Body of pancreas (tissue), 4 donors: Measurements from ENCODE around the gene UBXN1. TPM values are rescaled to one million over a fixed set of nuclear protein-coding genes. Genes with fewer than 3 reads are reported as not detected.
"Not testable (repeated sequence)": the region's sequence is repeated elsewhere in the genome, so short reads cannot be mapped to it uniquely, and the experiment has no call there.

Source experiments
- ATAC-seq: fragments of 150-250 bp; one replicate; pipeline ENCODE4 v1.9.1; 2016
- DNase-seq, 4 donors: peaks; one replicate each; pipeline ENCODE4 v3.0.0-alpha.2; 2019
- H3K27ac ChIP-seq, 4 donors: fragments of 200-600 bp; sonication (generic); 1 replicate in 3 of 4; 2 replicates in 1 of 4; pipeline versions ENCODE4 v1.5.1 to v1.6.1; 2016 to 2019; ENCODE audit warnings: mild to moderate bottlenecking in 1 of 4, mixed read lengths in 1 of 4, moderate library complexity in 1 of 4
- H3K27me3 ChIP-seq, 2 donors: fragments of 200-600 bp; sonication (generic); one replicate each; pipeline ENCODE4 v1.6.0; 2016; ENCODE audit warnings: mild to moderate bottlenecking in 1 of 2
- H3K36me3 ChIP-seq, 2 donors: fragments of 200-600 bp; sonication (generic); replicated peaks in 1 of 2; 2 replicates each; pipeline ENCODE4 v1.5.1; 2016; ENCODE audit warnings: low read depth in 2 of 2; ENCODE audit not compliant: insufficient read depth in 1 of 2
- H3K4me1 ChIP-seq: fragments of 200-600 bp; sonication (generic); one replicate; pipeline ENCODE4 v1.6.0; 2016
- H3K4me3 ChIP-seq, 2 donors: fragments of 200-600 bp; sonication (generic); 1 replicate in 1 of 2; 2 replicates in 1 of 2; pipeline ENCODE4 v1.5.1; 2016 to 2019
- H3K9me3 ChIP-seq, 3 donors: fragments of 200-600 bp; sonication (generic); 1 replicate in 2 of 3; 2 replicates in 1 of 3; pipeline ENCODE4 v1.5.1; 2016
- POLR2A ChIP-seq, 3 donors: fragments of 450-650 bp; IDR thresholded peaks; one replicate each; pipeline ENCODE4 v1.6.1; 2016; ENCODE audit warnings: antibody characterized with exemption in 3 of 3, mild to moderate bottlenecking in 2 of 3
- WGBS, 2 donors: methylation state at CpG; one replicate each; pipeline ENCODE4 v1.1.5; 2017; 5-methylcytosine and 5-hydroxymethylcytosine counted together
- intact Hi-C: fragments of 100-400 bp; cut with DNase I; formaldehyde crosslinking; loops from one replicate; pipeline ENCODE4 v1.15.1; 2023
- total RNA-seq, 2 donors: library from RNA; depleted of rRNA; stranded (reverse); fragments of >200 nt; gene quantifications; one replicate each; pipeline ENCODE4 v1.1.0, GENCODE V29; 2016
- TF ChIP-seq, protein P1 (sequence below), 7 experiments: fragments of 450-650 bp in 4 of 7; fragments of 200-600 bp in 3 of 7; sonication (generic) in 3 of 7; IDR thresholded peaks; one replicate each; pipeline ENCODE4 v1.5.1; 2016 to 2019; ENCODE audit warnings: antibody characterized with exemption in 7 of 7

The UBXN1 gene
- total RNA-seq, 2 donors from 2014 or later: 129 to 204 TPM

DNA sequence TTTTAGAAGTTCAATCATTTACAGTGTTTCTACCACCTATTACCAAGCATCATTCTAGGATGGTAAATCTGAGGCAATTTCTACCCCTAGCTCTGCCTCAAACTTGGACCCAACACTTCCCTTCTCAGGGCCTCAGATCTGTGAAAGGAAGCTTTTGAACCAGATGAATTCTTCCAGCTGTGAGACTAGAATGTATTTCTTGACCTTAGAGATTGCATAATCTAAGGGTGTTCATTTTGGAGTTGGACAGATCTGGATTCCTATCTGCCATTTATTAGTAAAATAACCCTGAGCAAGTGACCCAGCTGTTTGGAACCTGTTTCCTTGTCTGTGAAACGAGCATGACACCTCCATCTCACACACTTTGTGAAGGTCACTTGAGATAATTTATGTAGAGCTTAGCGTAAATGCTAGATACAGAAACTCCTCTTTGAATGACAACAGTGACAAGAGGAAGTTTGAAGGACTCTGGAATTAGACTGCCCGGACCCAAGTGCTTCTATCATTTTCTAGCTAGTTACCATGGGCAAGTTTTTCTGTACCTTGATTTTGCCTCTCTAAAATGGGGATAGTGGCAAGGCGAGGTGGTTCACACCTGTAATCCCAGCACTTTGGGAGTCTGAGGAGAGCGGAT is 22.0 kb downstream of the UBXN1 start:
- H3K9me3 ChIP-seq: no peaks in the 10 kb centered on the region
- no peaks in the 10 kb centered on the region for H3K36me3 ChIP-seq
- WGBS, 2 donors: 47 to 67% methylated on average over 5 of the region's 5 CpGs
- H3K27ac ChIP-seq: no peak overlapping the region
- no peak for DNase-seq
- H3K4me3 ChIP-seq: no peak overlapping the region
- TF ChIP-seq, protein P1, sequence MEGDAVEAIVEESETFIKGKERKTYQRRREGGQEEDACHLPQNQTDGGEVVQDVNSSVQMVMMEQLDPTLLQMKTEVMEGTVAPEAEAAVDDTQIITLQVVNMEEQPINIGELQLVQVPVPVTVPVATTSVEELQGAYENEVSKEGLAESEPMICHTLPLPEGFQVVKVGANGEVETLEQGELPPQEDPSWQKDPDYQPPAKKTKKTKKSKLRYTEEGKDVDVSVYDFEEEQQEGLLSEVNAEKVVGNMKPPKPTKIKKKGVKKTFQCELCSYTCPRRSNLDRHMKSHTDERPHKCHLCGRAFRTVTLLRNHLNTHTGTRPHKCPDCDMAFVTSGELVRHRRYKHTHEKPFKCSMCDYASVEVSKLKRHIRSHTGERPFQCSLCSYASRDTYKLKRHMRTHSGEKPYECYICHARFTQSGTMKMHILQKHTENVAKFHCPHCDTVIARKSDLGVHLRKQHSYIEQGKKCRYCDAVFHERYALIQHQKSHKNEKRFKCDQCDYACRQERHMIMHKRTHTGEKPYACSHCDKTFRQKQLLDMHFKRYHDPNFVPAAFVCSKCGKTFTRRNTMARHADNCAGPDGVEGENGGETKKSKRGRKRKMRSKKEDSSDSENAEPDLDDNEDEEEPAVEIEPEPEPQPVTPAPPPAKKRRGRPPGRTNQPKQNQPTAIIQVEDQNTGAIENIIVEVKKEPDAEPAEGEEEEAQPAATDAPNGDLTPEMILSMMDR (IDR thresholded peaks at IDR 0.05): no peak
- TF ChIP-seq POLR2A (IDR thresholded peaks at IDR 0.05): no peak
- intact Hi-C loops: no loop called here
- H3K4me1 ChIP-seq: peaks cover 7% of the 10 kb centered on the region
- H3K27me3 ChIP-seq: no peaks in the 10 kb centered on the region
- no peak for ATAC-seq

DNA sequence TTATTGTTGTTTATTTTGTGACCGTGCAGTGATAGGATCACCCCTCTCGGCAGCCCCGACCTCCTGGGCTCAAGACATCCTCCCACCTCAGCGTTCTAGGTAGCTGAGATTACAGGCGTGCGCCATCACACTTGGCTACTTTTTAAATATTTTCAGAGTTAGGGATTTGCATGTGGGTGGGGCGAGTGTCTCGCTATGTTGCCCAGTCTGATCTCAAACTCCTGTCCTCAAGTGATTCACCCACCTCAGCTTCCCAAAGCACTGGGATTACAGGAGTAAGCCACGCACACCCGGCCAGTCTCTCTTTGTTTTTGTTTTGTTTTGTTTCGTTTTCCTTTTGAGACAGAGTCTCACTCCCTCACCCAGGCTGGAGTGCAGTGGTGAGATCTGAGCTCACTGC is 24.6 kb downstream of the UBXN1 start:
- DNase-seq (no peak), ATAC-seq (no peak)
- no peaks in the 10 kb centered on the region for H3K27me3 ChIP-seq
- peaks cover 14% of the 10 kb centered on the region for H3K4me1 ChIP-seq
- WGBS, 2 donors: 84 to 85% methylated on average over 11 of the region's 11 CpGs
- TF ChIP-seq POLR2A (IDR thresholded peaks at IDR 0.05): no peak
- H3K27ac ChIP-seq: no peak overlapping the region
- H3K9me3 ChIP-seq: no peaks in the 10 kb centered on the region
- no peak overlapping the region for H3K4me3 ChIP-seq
- peaks cover 0 to under 1% of the 10 kb centered on the region in 2 donors for H3K36me3 ChIP-seq
- intact Hi-C loops: no loop called here

DNA sequence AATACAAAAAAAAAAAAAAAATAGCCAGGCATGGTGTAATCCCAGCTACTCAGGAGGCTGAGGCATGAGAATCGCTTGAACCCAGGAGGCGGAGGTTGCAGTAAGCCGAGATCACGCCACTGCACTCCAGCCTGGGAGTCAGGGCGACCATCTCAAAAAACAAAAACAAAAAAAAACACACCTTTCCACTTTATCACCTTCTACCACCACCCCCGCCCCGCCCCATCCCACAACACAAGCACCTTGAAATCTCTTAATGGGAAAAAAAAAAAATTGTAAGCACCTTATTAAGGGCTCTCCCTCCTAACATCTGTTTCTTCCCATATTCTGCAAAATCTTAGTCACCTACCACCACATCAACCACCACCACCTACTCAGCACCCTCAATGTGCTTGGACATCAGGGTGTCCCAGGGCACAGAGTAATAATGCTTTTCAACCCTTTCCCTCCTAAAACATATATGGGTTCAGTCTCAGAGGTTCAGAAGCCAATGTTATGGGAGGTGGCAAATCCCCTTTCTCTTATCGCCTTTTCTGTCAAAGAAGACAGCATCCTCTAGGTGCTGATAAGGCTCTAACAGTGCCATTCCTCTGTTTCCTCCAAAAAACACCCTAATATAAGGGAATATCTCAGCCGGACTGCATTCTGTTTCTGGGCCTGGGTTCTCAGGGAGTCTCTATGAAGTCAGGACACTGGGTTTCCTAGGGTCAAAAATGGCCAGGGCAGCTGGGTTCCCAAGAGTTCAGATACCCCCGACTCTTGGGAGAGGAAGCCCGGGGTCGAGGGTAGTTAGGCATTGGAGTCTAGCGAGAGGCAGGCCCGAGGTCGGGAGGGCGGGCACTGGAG is 26.5 kb downstream of the UBXN1 start:
- 26 to 40% methylated on average over 13 to 16 of the region's 16 CpGs for WGBS, 2 donors

DNA sequence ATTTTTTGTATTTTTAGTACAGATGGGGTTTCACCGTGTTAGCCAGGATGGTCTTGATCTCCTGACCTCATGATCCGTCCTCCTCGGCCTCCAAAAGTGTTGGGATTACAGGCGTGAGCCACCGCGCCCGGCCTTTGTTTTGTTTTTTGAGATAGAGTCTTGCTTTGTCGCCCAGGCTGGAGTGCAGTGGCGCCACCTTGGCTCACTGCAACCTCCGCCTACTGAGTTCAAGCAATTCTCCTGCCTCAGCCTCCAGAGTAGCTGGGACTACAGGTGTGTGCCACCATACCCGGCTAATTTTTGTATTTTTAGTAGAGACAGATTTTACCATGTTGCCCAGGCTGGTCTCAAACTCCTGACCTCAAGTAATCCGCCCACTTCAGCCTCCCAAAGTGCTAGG is 28.6 kb downstream of the UBXN1 start:
- H3K4me3 ChIP-seq, ATAC-seq, H3K27ac ChIP-seq, intact Hi-C loops, H3K9me3 ChIP-seq, DNase-seq, H3K27me3 ChIP-seq, H3K36me3 ChIP-seq: not testable (repeated sequence)
- H3K4me1 ChIP-seq: peaks cover 38% of the 10 kb centered on the region
- 89 to 90% methylated on average over 12 of the region's 12 CpGs for WGBS, 2 donors

More for the DNA sequence above, 26.5 kb downstream of the UBXN1 start:
- H3K9me3 ChIP-seq: no peaks in the 10 kb centered on the region
- DNase-seq: no peak
- no peak for ATAC-seq
- H3K4me3 ChIP-seq: peak overlapping the region; percentile 70 to 73
- TF ChIP-seq POLR2A (IDR thresholded peaks at IDR 0.05): no peak
- TF ChIP-seq, protein P1 (IDR thresholded peaks at IDR 0.05): no peak
- peaks cover 0 to 7% of the 10 kb centered on the region in 2 donors for H3K36me3 ChIP-seq
- H3K27ac ChIP-seq: peak overlapping the region; percentile 71 to 93 (median 86)
- H3K27me3 ChIP-seq: no peaks in the 10 kb centered on the region
- intact Hi-C loops: no loop called here
- peaks cover 25% of the 10 kb centered on the region for H3K4me1 ChIP-seq

DNA sequence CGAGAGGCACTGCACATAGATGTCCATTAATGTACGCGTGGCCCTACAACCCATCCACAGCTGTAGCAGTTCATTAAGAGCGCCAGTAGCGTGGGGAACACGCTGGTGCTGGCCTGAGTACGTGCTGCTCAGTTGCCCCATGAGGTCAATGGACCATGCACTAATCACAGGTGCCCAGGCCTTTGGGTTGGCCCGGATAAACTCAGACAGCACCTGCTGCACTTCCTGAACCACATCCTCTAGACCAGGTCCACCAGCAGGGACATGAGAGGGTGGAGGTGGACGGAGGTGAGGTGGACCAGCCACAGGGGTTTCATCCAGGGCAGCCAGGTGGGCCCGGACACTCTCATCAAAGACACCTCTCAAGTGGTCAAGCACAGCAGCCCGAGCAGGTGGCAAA is 29.4 kb downstream of the UBXN1 start:
- Histone ChIP-seq H3K27ac (no peak overlapping the region), H3K27me3 (no peaks in the 10 kb centered on the region), H3K4me1 (peaks cover 46% of the 10 kb centered on the region), H3K9me3 (no peaks in the 10 kb centered on the region), H3K36me3 (peaks cover 0 to 7% of the 10 kb centered on the region in 2 donors), H3K4me3 (no peak overlapping the region)
- DNase-seq (no peak), ATAC-seq (no peak)
- TF ChIP-seq, protein P1 (IDR thresholded peaks at IDR 0.05): no peak
- no peak for TF ChIP-seq POLR2A (IDR thresholded peaks at IDR 0.05)
- WGBS, 2 donors: 87 to 88% methylated on average over 11 of the region's 11 CpGs
- intact Hi-C loops: no loop called here
